COLO829 (cell line): Measurements from ENCODE around the gene ERFL.

Experiments used
- DNase-seq: peaks from one replicate; pipeline ENCODE4 v3.0.0; 2012; ENCODE audit warnings: low spot score

ERFL gene

GRCh38 chr19:41859618-41860418 is 68.4 kb downstream of the ERFL start, which contains the start of gene RPS19:
RPS19 (plus strand) TSS chr19:41860255; CDS start chr19:41860775, 520 bp downstream.
- DNase-seq: peak; percentile 99

DNA sequence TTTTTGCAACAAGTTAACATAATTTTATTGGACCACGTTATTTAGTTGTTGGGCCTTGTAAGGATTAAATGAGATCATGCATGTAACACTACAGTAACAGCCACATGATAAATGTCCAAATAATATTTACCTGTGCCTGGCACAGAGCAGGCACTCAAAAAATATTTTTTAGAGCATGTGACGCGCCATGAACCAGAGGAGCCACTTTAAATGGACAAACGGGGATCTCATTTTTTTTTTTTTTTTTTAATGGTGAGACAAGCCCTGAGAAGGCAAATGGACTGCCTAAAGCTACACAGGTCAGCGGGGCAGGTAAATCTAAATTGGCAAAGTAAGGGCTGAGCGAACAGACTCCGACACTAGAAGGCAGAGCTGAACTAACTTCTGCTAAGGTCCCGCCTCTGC is 69.0 kb downstream of the ERFL start:
- no peak for DNase-seq
